Mesenchymal stem cell (in vitro differentiated cells and primary cell): ENCODE data around the gene SMIM38.

ENCODE experiments used
- DNase-seq: peaks from one replicate; pipeline ENCODE4 v3.0.0-alpha.2; 2013
- H2AFZ ChIP-seq: one replicate; pipeline ENCODE4 v1.6.1; 2013; ENCODE audit warnings: low read depth, mild to moderate bottlenecking, control low read depth, inconsistent platforms, low read length, moderate library complexity
- H2AK5ac ChIP-seq: 2 replicates; pipeline ENCODE4 v1.6.1; 2013; ENCODE audit warnings: low read length, moderate library complexity, mild to moderate bottlenecking, inconsistent platforms; ENCODE audit not compliant: severe bottlenecking
- H2BK120ac ChIP-seq: one replicate; pipeline ENCODE4 v1.6.1; 2013; ENCODE audit warnings: low read depth, mild to moderate bottlenecking, inconsistent platforms, low read length, moderate library complexity
- H2BK12ac ChIP-seq, 2 experiments: one replicate each; pipeline ENCODE4 v1.6.1; 2013; ENCODE audit warnings: inconsistent platforms in 2 of 2, low read length in 2 of 2, mild to moderate bottlenecking in 2 of 2, moderate library complexity in 2 of 2, control low read depth in 1 of 2
- H2BK15ac ChIP-seq: one replicate; pipeline ENCODE4 v1.6.1; 2013; ENCODE audit warnings: mild to moderate bottlenecking, low read depth, inconsistent platforms; ENCODE audit not compliant: poor library complexity, severe bottlenecking
- H2BK5ac ChIP-seq: 2 replicates; pipeline ENCODE4 v1.6.1; 2013; ENCODE audit warnings: low read depth, mild to moderate bottlenecking, low read length, control low read depth, inconsistent platforms; ENCODE audit not compliant: poor library complexity, severe bottlenecking
- H3K14ac ChIP-seq, 2 experiments: one replicate each; pipeline ENCODE4 v1.6.1; 2013; ENCODE audit warnings: inconsistent platforms in 2 of 2, low read length in 2 of 2, control low read depth in 1 of 2, mild to moderate bottlenecking in 1 of 2, moderate library complexity in 1 of 2
- H3K18ac ChIP-seq, 2 experiments: one replicate each; pipeline ENCODE4 v1.6.1; 2013; ENCODE audit warnings: inconsistent platforms in 2 of 2, low read length in 2 of 2, control low read depth in 1 of 2, low read depth in 1 of 2, mild to moderate bottlenecking in 1 of 2
- H3K23ac ChIP-seq, 2 experiments: one replicate each; pipeline ENCODE4 v1.6.1; 2013; ENCODE audit warnings: inconsistent platforms in 2 of 2, low read length in 2 of 2, mild to moderate bottlenecking in 2 of 2, moderate library complexity in 2 of 2, control low read depth in 1 of 2
- H3K27ac ChIP-seq: 2 replicates; pipeline ENCODE4 v1.5.1; 2013; ENCODE audit warnings: mild to moderate bottlenecking, moderate library complexity, low read length, control low read depth, inconsistent platforms; ENCODE audit not compliant: poor library complexity, severe bottlenecking
- H3K27me3 ChIP-seq, 2 experiments: 2 replicates each; pipeline versions ENCODE4 v1.6.1 to v1.7.0; 2013; ENCODE audit warnings: low read length in 2 of 2, mild to moderate bottlenecking in 2 of 2, moderate library complexity in 2 of 2, control low read depth in 1 of 2, inconsistent platforms in 1 of 2; ENCODE audit not compliant: control insufficient read depth in 1 of 2, insufficient read depth in 1 of 2
- H3K36me3 ChIP-seq, 2 experiments: 2 replicates each; pipeline versions ENCODE4 v1.6.1 to v1.7.0; 2013; ENCODE audit warnings: low read length in 2 of 2, control low read depth in 1 of 2, inconsistent platforms in 1 of 2, low read depth in 1 of 2, mild to moderate bottlenecking in 1 of 2; ENCODE audit not compliant: insufficient read depth in 2 of 2, control insufficient read depth in 1 of 2
- H3K4ac ChIP-seq, 2 experiments: one replicate each; pipeline ENCODE4 v1.6.1; 2013; ENCODE audit warnings: inconsistent platforms in 2 of 2, low read length in 2 of 2, mild to moderate bottlenecking in 2 of 2, moderate library complexity in 2 of 2, control low read depth in 1 of 2, low read depth in 1 of 2
- H3K4me1 ChIP-seq: 2 replicates; pipeline ENCODE4 v1.6.1; 2013; ENCODE audit warnings: low read depth, low read length, control low read depth; ENCODE audit not compliant: control insufficient read depth, insufficient read depth
- H3K4me2 ChIP-seq: 2 replicates; pipeline ENCODE4 v1.6.1; 2013; ENCODE audit warnings: low read length, mild to moderate bottlenecking, inconsistent platforms; ENCODE audit not compliant: poor library complexity, severe bottlenecking
- H3K4me3 ChIP-seq, 2 experiments: 2 replicates each; pipeline versions ENCODE4 v1.5.1 to v1.7.0; 2013; ENCODE audit warnings: low read length in 2 of 2, mild to moderate bottlenecking in 2 of 2, control low read depth in 1 of 2, low read depth in 1 of 2; ENCODE audit not compliant: insufficient read depth in 1 of 2
- H3K79me1 ChIP-seq: replicated peaks from 2 replicates; pipeline ENCODE4 v1.6.1; 2013; ENCODE audit warnings: mild to moderate bottlenecking, control low read depth, low read length, inconsistent platforms; ENCODE audit not compliant: poor library complexity, severe bottlenecking
- H3K9ac ChIP-seq: 2 replicates; pipeline ENCODE4 v1.7.0; 2013; ENCODE audit warnings: mild to moderate bottlenecking, low read length, moderate library complexity
- H3K9me3 ChIP-seq: 2 replicates; pipeline ENCODE4 v1.7.0; 2013; ENCODE audit warnings: mild to moderate bottlenecking, low read length; ENCODE audit not compliant: control insufficient read depth
- H4K8ac ChIP-seq: one replicate; pipeline ENCODE4 v1.6.1; 2013; ENCODE audit warnings: inconsistent platforms, mild to moderate bottlenecking, low read length, moderate library complexity
- H4K91ac ChIP-seq: one replicate; pipeline ENCODE4 v1.6.1; 2013; ENCODE audit warnings: mild to moderate bottlenecking, low read length, inconsistent platforms
- WGBS: methylation state at CpG from one replicate; pipeline ENCODE4 v1.1.7; 2013; ENCODE audit warnings: mixed read lengths; 5-methylcytosine and 5-hydroxymethylcytosine counted together

The SMIM38 gene

GRCh38 chr11:69204941-69205742 lies 49.4 kb downstream of the SMIM38 start:
- Histone ChIP-seq H2AFZ (no peak overlapping the region), H3K9me3 (peaks cover 10% of the 10 kb centered on the region), H4K91ac (peak overlapping the region; percentile 58), H3K23ac (no peak overlapping the region), H2BK120ac (no peak overlapping the region), H2BK15ac (no peak overlapping the region), H3K9ac (no peak overlapping the region), H3K14ac (no peak overlapping the region), H3K18ac (no peak overlapping the region), H3K4me2 (no peak overlapping the region), H3K4me3 (no peak overlapping the region), H2BK12ac (no peak overlapping the region), H3K27ac (no peak overlapping the region), H2AK5ac (no peak overlapping the region), H3K4ac (no peak overlapping the region), H3K27me3 (peaks cover 53 to 71% of the 10 kb centered on the region in 2 experiments), H3K79me1 (no peaks in the 10 kb centered on the region), H3K36me3 (no peaks in the 10 kb centered on the region), H2BK5ac (no peak overlapping the region), H4K8ac (no peak overlapping the region), H3K4me1 (no peaks in the 10 kb centered on the region)
- DNase-seq = no peak
- 91% methylated on average over 30 of the region's 30 CpGs for WGBS
